Ovary (tissue), 9 donors: Measurements from ENCODE around the gene HEXIM1. TPM values are rescaled to one million over a fixed set of nuclear protein-coding genes. Genes with fewer than 3 reads are reported as not detected.

Experiments used
- DNase-seq, 5 donors: peaks; one replicate each; pipeline ENCODE4 v3.0.0-alpha.2; 2019 to 2020
- H3K27ac ChIP-seq, 2 donors: fragments of 200-600 bp; one replicate each; pipeline versions ENCODE4 v1.5.1 to v1.8.0; 2019 to 2022
- H3K27me3 ChIP-seq: fragments of 200-600 bp; one replicate; pipeline ENCODE4 v1.8.0; 2022
- H3K36me3 ChIP-seq: fragments of 200-600 bp; sonication (generic); one replicate; pipeline ENCODE4 v1.5.1; 2019
- H3K4me1 ChIP-seq: one replicate; pipeline ENCODE4 v1.8.1; 2013; ENCODE audit warnings: mild to moderate bottlenecking, moderate library complexity; ENCODE audit not compliant: insufficient read depth
- H3K4me3 ChIP-seq: fragments of 200-600 bp; sonication (generic); one replicate; pipeline ENCODE4 v1.5.1; 2017
- H3K9me3 ChIP-seq, 2 donors: fragments of 200-600 bp in 1 of 2; sonication (generic) in 1 of 2; one replicate each; pipeline versions ENCODE4 v1.5.1 to v1.8.1; 2013 to 2019; ENCODE audit warnings: mild to moderate bottlenecking in 1 of 2, moderate library complexity in 1 of 2
- EP300 ChIP-seq: sonication (generic); formaldehyde crosslinking; IDR thresholded peaks from one replicate; pipeline ENCODE4 v1.6.1; 2017; ENCODE audit warnings: antibody characterized with exemption
- POLR2A ChIP-seq: fragments of 450-650 bp; IDR thresholded peaks from one replicate; pipeline ENCODE4 v1.6.1; 2017; ENCODE audit warnings: antibody characterized with exemption, mild to moderate bottlenecking, moderate library complexity
- WGBS, 3 donors: extraction: QIAGEN DNeasy Blood & Tissue Kit in 1 of 3; methylation state at CpG; one replicate each; pipeline versions ENCODE4 v1.1.5 to v1.1.7; 2013 to 2017; 5-methylcytosine and 5-hydroxymethylcytosine counted together
- intact Hi-C, 4 donors: fragments of 100-400 bp; cut with DNase I; formaldehyde crosslinking; loops; one replicate each; pipeline versions ENCODE4 v1.11.0 to v1.15.1; 2022 to 2023
- polyA plus RNA-seq, 2 donors: library from polyadenylated mRNA; stranded (reverse); fragments of 200-250 nt in 1 of 2; fragments of 350-450 nt in 1 of 2; fragmentation: Illumina TruSeq in 1 of 2; extraction: RNeasy Lipid Tissue Mini Kit (QIAGEN cat#74804) in 1 of 2; gene quantifications; one replicate each; pipeline ENCODE4 v1.2.3, GENCODE V29; 2013 to 2014
- total RNA-seq, 7 donors: library from RNA; depleted of rRNA in 2 of 7; stranded (reverse); fragments of >200 nt in 2 of 7; fragmentation: NEBNext Ultra II Directional in 3 of 7; extraction: Animal tissue kit (Norgen Biotek cat#: 25700) in 3 of 7; gene quantifications; one replicate each; pipeline versions ENCODE4 v1.1.0 to v1.2.4, GENCODE V29; 2016 to 2023
- TF ChIP-seq, protein P1 (sequence below), 3 donors: fragments of 450-650 bp in 2 of 3; fragments of 200-600 bp in 1 of 3; IDR thresholded peaks; one replicate each; pipeline versions ENCODE4 v1.5.1 to v1.8.0; 2016 to 2022; ENCODE audit warnings: antibody characterized with exemption in 3 of 3, mild to moderate bottlenecking in 1 of 3
- donor health status: DM: no; HTN: no; CAD: no; lungs with moderate emphysema.
- donor health status: DM: no; HTN: no; CAD: no.
- donor health status: Bipolar disorder and iron deficiency.
- donor health status: DM: yes; HTN: yes; CAD: no.
- donor health status: DM: no; HTN: no; CAD: no.
- donor health status: DM: yes; HTN: yes; CAD: no.

Gene HEXIM1
- total and polyA plus RNA-seq, 9 donors: 14.4 to 37.8 (median 26.9) TPM

DNA sequence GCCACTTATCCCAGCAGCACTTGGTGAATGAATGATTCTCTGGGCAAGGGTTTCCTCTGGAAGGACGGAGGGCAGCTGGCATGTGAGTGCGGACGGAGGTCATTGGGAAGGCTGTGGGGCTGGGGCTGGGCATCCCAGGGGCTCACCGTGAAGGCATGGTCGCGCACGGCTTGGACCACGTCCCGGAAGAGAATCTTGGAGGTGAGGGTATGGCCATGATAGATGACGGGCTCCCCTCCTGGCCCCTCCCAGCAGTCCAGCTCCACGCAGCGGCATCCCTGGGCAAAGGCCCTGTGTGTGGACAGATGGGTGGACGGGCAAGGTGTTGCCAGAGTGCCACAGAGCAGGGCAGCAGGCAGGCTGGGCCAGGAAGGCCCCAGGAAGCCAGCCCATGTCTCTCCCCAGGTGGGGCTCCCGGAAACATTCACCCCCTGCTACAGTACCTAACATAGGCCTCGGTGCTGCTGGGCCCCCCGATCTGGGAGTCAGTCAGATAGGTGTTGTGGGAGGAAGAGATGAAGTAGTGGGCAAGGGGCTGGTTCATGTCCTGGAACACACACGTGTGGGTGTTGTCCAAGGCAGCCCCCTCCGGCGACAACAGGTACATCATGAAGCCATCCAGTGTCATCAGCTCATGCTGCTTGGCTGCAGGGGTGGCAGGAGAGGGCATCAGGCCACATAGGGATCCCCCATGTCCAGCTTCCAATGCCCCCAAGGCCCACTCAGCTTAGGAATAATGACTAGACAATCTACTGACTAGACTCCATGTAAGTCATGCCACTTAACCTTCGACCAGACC is 30.2 kb upstream of the HEXIM1 start:
- Histone ChIP-seq H3K9me3 (no peaks in the 10 kb centered on the region), H3K4me3 (no peak overlapping the region), H3K27ac (no peak overlapping the region), H3K27me3 (no peaks in the 10 kb centered on the region), H3K4me1 (peaks cover under 1% of the 10 kb centered on the region), H3K36me3 (no peaks in the 10 kb centered on the region)
- no peak for DNase-seq
- TF ChIP-seq, protein P1, sequence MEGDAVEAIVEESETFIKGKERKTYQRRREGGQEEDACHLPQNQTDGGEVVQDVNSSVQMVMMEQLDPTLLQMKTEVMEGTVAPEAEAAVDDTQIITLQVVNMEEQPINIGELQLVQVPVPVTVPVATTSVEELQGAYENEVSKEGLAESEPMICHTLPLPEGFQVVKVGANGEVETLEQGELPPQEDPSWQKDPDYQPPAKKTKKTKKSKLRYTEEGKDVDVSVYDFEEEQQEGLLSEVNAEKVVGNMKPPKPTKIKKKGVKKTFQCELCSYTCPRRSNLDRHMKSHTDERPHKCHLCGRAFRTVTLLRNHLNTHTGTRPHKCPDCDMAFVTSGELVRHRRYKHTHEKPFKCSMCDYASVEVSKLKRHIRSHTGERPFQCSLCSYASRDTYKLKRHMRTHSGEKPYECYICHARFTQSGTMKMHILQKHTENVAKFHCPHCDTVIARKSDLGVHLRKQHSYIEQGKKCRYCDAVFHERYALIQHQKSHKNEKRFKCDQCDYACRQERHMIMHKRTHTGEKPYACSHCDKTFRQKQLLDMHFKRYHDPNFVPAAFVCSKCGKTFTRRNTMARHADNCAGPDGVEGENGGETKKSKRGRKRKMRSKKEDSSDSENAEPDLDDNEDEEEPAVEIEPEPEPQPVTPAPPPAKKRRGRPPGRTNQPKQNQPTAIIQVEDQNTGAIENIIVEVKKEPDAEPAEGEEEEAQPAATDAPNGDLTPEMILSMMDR (IDR thresholded peaks at IDR 0.05): no peak
- no peak for TF ChIP-seq POLR2A
- 88 to 91% (median 90%) methylated on average over 20 of the region's 20 CpGs for WGBS, 3 donors
- intact Hi-C loops: loop anchor here in 1 of 4 donors (10.0 kb wide), 1 partner anchor 203 kb away; the partner anchor contains the start of gene GFAP

DNA sequence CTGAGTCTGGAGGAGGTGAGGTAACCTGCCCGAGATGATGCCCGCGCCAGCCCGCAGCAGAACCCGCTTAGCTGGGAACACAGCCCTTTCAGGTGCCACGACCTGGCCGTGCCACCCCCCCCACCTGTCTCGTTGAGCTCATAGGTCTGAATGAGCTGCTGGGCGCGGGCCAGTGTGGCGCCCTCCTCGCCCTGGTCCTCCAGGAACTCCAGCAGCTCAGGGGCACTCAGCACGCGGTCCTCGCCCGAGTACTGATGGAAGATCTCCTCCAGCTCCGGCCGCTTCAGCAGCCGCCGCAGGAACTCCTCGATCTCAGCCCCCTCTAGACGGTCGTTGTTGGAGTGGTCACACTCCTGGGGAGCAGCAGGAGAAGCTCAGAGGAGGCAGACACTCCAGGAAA is 29.6 kb upstream of the HEXIM1 start:
- no peak for DNase-seq
- no peaks in the 10 kb centered on the region for H3K9me3 ChIP-seq
- no peaks in the 10 kb centered on the region for H3K27me3 ChIP-seq
- 89 to 95% (median 93%) methylated on average over 23 of the region's 23 CpGs for WGBS, 3 donors
- no peak overlapping the region for H3K4me3 ChIP-seq
- H3K36me3 ChIP-seq: no peaks in the 10 kb centered on the region
- intact Hi-C loops: loop anchor here in 1 of 4 donors (10.0 kb wide), 1 partner anchor 204 kb away; the partner anchor contains the start of gene GFAP
- TF ChIP-seq EP300 (no peak), POLR2A (no peak)
- TF ChIP-seq, protein P1 (IDR thresholded peaks at IDR 0.05): no peak
- peaks cover 1% of the 10 kb centered on the region for H3K4me1 ChIP-seq
- no peak overlapping the region for H3K27ac ChIP-seq

DNA sequence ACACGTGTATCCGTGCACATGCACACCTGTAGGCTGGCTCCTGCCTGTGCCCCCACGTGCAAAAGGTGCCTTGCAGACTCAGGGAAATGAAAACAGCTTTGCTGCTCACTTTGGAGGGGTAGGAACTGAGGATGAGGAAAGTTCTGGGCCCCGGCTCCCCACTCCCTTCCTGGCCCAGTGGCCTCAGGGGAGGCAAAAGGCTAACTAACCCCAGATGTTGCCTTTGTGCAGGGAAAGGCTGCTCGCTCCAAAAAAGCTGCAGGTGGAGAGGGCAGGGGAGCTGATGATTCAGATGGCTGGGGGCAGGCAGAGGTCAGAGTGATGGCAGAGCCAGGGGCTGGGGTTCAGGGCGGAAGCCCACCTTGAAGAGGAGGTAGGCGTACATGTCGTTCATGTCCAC is 28.3 kb upstream of the HEXIM1 start:
- intact Hi-C loops: loop anchor here in 2 of 4 donors (10.0 kb wide), 2 partner anchors 195 to 205 kb away; partner anchors contain the start of gene GFAP (in 1 of the 2)
- TF ChIP-seq EP300 (no peak), POLR2A (no peak)
- TF ChIP-seq, protein P1 (IDR thresholded peaks at IDR 0.05): no peak
- DNase-seq: no peak
- no peak overlapping the region for H3K27ac ChIP-seq
- no peaks in the 10 kb centered on the region for H3K36me3 ChIP-seq
- no peak overlapping the region for H3K4me3 ChIP-seq
- H3K4me1 ChIP-seq: peaks cover 12% of the 10 kb centered on the region
- 79 to 86% (median 82%) methylated on average over 8 of the region's 8 CpGs for WGBS, 3 donors
- H3K9me3 ChIP-seq: no peaks in the 10 kb centered on the region
- no peaks in the 10 kb centered on the region for H3K27me3 ChIP-seq

DNA sequence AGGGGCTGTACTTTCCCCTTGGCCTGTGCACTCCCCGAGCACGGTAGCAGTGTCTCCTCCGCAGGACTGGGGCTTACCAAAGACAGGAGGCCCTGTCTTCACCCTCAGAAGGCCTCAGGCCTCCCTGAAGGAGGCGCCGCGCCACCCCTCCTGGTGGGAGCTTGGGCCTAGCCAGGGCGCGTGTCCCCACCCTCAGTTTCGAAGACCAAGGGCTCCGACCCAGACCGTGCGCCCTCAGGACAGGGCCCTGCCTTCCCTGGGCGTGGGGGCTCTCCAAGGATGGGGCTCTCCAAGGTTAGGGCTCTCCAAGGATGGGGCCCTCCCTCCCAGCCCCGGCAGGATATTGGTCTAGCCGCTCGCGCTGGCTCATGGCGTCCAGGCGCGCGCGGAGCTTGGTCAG is 27.7 kb upstream of the HEXIM1 start:
- no peaks in the 10 kb centered on the region for H3K36me3 ChIP-seq
- no peak overlapping the region for H3K4me3 ChIP-seq
- H3K27ac ChIP-seq: no peak overlapping the region
- DNase-seq: peak in 1 of 5 donors; percentile 26
- intact Hi-C loops: loop anchor here in 1 of 4 donors (10.0 kb wide), 1 partner anchor 196 kb away; no protein-coding TSS in a partner anchor
- H3K27me3 ChIP-seq: no peaks in the 10 kb centered on the region
- TF ChIP-seq, protein P1 (IDR thresholded peaks at IDR 0.05): no peak
- TF ChIP-seq EP300 (no peak), POLR2A (no peak)
- no peaks in the 10 kb centered on the region for H3K9me3 ChIP-seq
- 86 to 94% (median 93%) methylated on average over 6 to 22 of the region's 22 CpGs for WGBS, 3 donors
- H3K4me1 ChIP-seq: peaks cover 12% of the 10 kb centered on the region
